Activated CD4-positive, alpha-beta T cell treated with anti-CD3 and anti-CD28 coated beads for 24 hours (primary cell): ENCODE results near the gene PRKACG.
"Not testable (repeated sequence)": the region's sequence is repeated elsewhere in the genome, so short reads cannot be mapped to it uniquely, and the experiment has no call there.

Experiments
- DNase-seq, 2 donors: peaks; one replicate each; pipeline ENCODE4 v3.0.0-alpha.2; 2020; ENCODE audit warnings: low read depth in 2 of 2

PRKACG gene

GRCh38 chr9:69027355-69028097, 13.6 kb upstream of the PRKACG start:
- DNase-seq: peak in 1 of 2 donors; percentile 26

GRCh38 chr9:69023650-69024049, 9.7 kb upstream of the PRKACG start:
- no peak for DNase-seq

DNA sequence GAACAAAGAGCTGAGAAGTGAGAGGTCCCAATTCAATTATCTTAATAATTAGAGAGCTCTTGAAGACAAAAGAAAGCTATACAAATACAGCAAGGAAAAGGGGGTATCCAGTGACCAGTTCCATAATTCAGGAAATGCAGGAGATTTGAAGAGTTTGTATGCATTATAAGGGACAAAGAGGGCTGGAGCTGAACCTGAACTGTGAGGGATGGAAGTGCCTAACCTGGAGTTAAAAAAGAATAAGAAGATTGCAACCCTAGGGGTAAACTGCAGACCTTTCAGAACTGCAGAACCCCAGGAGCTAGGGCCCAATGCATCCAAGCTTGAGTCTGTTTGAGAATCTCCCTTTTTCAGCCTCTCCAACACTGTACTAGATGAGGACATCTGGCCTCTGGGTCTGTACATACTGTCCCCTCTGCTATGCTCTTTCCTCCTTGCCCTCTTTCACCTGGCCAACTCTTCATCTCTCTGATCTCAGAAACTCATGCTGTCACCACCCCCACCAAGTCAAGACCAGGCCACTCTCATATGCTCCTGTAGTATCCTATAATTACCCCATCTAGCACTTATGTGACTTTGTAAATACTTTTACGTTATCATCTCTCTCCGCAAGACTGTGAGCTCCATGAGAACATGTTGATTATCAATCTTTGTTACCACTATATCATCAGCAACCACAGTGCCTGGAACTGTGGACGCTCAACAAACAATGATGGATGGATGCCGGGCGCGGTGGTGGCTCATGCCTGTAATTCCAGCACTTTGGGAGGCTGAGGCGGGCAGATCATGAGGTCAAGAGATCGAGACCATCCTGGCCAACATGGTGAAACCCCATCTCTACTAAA, 6.6 kb upstream of the PRKACG start:
- DNase-seq: no peak

DNA sequence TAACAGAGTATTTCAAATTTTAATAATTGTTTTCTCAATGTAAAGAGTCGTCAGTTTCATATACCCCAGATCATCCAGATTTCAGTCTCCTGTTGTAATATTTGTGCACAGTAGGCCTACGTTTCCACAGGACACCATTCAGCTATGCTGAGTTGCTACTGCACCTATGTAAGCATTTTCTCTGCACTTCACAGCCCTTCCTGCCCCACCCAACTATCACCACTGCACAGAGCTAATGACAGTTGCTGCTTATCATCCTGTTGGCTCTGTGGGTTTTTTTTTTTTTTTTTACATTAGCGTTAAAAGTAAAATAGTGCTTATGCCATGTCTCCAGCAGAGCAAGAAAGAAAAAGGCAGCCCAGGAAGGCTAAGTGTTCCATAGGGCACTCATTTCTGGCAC, 5.9 kb upstream of the PRKACG start:
- DNase-seq: no peak

GRCh38 chr9:69018737-69019136, 4.8 kb upstream of the PRKACG start:
- no peak for DNase-seq

- DNase-seq: no peak
These were observed 2.5 kb upstream of the PRKACG start for GRCh38 chr9:69016191-69017096.

DNA sequence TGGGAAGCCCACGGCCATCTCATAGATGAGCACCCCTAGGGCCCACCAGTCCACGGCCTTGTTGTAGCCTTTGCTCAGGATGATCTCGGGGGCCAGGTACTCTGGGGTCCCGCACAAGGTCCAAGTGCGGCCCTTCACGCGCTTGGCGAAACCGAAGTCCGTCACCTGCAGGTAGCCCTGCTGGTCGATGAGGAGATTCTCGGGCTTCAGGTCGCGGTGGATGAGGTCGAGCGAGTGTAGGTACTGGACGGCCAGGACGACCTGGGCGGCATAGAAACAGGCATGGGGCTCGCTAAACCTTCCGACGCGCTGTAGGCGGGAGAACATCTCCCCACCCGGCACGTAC, 558 bp downstream of the PRKACG start:
- DNase-seq: no peak

- DNase-seq: no peak
These were observed 1.1 kb downstream of the PRKACG start for GRCh38 chr9:69012696-69013381.

DNA sequence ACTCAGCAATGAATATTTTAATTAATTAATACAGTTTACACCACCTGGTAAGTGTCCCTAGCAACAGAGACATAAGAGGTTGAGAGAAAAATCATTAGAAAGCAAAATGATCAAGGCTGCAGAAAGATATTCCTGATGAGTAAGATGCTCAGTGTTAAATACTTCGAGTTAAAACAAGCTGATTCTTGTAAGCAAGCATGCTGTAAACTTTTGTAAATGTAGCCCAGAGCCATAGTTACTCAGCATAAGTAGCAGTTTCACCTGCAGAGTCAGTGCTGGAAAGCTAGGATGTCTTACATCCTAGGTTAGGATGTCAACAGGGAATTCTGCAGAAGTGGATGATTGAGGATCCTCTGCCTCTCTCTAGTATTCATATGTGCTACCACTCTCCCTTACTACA, 4.2 kb downstream of the PRKACG start:
- DNase-seq: no peak

DNA sequence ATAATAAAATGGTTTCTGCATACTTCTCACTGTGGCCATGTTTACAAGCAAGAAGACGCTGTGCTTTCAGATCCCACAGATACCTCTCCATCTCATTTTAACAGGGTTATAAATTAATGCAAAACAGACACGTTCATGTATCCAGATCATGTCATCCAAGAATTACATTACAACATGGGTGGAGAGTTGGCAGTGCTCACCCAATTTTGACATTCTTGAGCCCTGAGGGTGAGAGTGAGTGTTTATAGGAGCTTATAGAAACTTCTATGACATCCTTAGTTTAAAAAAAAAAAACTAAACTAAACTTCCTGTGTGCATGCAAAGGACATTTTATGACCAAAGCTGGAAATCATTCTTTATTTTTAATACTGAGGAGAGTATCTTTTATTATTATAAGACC, 9.1 kb downstream of the PRKACG start:
- DNase-seq: no peak

GRCh38 chr9:69003051-69003450, 10.9 kb downstream of the PRKACG start:
- no peak for DNase-seq

GRCh38 chr9:69001921-69002320, 12.0 kb downstream of the PRKACG start:
- DNase-seq: no peak

GRCh38 chr9:68999393-69000105, 14.4 kb downstream of the PRKACG start:
- peak; percentile 23 to 61 for DNase-seq

DNA sequence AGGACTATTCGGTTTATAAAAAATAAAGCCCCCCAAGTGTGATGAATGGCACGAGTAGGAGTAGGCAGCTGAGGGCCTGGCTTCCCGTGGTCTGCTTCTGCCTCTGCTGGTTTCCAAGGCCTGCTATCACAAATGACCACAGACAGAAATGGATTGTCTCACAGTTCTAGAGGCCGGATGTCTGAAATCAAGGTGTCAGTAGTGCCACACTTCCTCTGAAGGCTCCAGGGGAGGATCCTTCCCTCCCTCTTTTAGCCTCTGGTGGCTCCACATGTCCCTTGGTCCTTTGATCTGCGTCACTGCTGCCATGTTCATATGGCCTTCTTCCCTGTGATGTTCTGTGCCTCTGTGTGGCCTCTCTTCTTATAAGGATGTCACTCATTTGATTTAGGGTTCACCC, 15.1 kb downstream of the PRKACG start:
- no peak for DNase-seq

DNA sequence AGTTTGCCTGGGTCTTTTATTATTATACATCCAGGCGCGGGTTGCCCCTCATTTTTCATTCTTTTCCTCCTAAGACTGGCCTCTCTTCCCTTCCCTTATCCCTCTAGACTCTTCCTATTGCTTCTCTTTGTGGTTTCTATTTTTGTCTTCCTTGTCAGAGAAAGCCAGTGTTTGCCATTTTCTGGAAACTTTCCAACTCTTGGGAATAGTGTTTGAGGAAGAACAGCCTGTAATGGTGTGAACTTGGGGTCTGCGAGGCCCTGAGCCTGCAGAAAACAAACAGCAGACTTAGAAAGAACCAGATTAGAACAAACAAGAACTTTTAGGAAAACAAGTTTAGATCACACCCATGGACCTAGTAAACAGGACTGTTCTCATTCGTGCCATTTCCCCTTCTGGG, 15.5 kb downstream of the PRKACG start:
- DNase-seq: no peak

DNA sequence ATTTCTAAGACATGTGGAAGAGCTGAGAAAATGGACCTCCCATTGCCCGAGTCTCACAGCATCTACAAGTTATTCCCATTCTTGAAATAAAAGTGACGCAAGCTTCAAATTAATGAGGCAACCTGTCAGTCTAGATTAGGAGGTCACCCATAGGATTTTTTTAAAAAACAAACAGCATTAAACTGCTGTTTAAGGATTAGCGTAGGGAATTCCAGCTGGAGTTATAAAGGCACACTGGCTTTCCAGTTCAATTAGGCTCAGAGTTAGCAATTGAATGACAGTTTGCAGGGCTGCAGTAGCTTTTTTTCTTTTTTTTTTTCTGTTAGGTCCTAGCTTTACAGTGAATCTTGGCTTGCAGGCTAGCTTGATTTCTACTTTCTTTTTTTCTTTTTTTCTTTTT, 16.2 kb downstream of the PRKACG start:
- DNase-seq: no peak

DNA sequence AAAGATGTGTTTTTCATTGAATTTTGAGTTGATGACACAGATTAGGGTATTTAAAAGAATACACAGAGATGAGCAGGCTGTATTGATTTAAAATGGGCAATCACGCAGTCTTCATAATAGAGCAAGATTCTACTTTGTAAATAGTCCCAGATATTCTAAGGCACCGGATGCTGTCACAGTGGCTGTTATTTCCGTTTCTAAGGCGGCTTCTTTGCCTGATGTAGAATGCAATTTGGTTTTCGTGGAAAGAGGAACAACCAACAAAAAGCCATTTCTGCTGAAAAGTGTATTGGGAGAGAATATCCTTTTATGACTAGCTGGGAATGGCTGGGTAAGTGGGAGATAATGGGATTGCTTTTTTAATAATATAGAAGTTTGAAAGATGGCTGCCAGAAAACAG, 17.5 kb downstream of the PRKACG start:
- DNase-seq: no peak

GRCh38 chr9:68995776-68996175, 18.1 kb downstream of the PRKACG start:
- no peak for DNase-seq

- DNase-seq: no peak
These were observed 22.5 kb downstream of the PRKACG start for GRCh38 chr9:68991457-68991856.

DNA sequence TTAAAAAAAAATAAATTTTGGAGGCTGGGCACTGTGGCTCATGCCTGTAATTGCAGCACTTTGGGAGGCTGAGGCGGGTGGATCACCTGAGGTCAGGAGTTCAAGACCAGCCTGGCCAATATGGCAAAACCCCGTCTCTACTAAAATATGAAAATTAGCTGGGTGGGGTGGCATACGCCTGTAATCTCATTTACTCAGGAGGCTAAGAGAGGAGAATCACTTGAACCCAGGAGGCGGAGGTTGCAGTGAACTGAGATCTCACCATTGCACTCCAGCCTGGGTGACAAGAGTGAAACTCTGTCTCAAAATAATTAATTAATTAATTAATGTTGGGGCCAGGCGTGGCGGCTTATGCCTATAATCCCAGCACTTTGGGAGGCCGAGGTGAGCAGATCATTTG, 27.0 kb downstream of the PRKACG start:
- DNase-seq: not testable (repeated sequence)
